Gastrocnemius medialis (tissue), 4 donors: ENCODE data around the gene SMG6.

Experiments used
- POLR2A ChIP-seq, 2 donors: fragments of 450-650 bp; IDR thresholded peaks; one replicate each; pipeline ENCODE4 v1.6.1; 2017; ENCODE audit warnings: antibody characterized with exemption in 2 of 2, mild to moderate bottlenecking in 2 of 2, moderate library complexity in 2 of 2
- TF ChIP-seq, protein P1 (sequence below), 5 experiments: fragments of 450-650 bp in 3 of 5; fragments of 200-600 bp in 2 of 5; sonication (generic) in 2 of 5; IDR thresholded peaks in 4 of 5; conservative IDR thresholded peaks in 1 of 5; 1 replicate in 4 of 5; 2 replicates in 1 of 5; pipeline ENCODE4 v1.5.1; 2016 to 2019; ENCODE audit warnings: antibody characterized with exemption in 5 of 5, mild to moderate bottlenecking in 3 of 5, moderate library complexity in 3 of 5

- TF ChIP-seq, protein P1, sequence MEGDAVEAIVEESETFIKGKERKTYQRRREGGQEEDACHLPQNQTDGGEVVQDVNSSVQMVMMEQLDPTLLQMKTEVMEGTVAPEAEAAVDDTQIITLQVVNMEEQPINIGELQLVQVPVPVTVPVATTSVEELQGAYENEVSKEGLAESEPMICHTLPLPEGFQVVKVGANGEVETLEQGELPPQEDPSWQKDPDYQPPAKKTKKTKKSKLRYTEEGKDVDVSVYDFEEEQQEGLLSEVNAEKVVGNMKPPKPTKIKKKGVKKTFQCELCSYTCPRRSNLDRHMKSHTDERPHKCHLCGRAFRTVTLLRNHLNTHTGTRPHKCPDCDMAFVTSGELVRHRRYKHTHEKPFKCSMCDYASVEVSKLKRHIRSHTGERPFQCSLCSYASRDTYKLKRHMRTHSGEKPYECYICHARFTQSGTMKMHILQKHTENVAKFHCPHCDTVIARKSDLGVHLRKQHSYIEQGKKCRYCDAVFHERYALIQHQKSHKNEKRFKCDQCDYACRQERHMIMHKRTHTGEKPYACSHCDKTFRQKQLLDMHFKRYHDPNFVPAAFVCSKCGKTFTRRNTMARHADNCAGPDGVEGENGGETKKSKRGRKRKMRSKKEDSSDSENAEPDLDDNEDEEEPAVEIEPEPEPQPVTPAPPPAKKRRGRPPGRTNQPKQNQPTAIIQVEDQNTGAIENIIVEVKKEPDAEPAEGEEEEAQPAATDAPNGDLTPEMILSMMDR (IDR thresholded peaks at IDR 0.05 in 4 of 5, conservative IDR thresholded peaks at IDR 0.05 in 1 of 5), result no peak
- TF ChIP-seq POLR2A (IDR thresholded peaks at IDR 0.05), result no peak
Observed at GRCh38 chr17:2323629-2324314, 20.2 kb upstream of the SMG6 start.
